Gastrocnemius medialis (tissue), 4 donors: ENCODE measurements around the gene NSUN2.

Experiments
- POLR2A ChIP-seq, 2 donors: fragments of 450-650 bp; IDR thresholded peaks; one replicate each; pipeline ENCODE4 v1.6.1; 2017; ENCODE audit warnings: antibody characterized with exemption in 2 of 2, mild to moderate bottlenecking in 2 of 2, moderate library complexity in 2 of 2
- TF ChIP-seq, protein P1 (sequence below), 5 experiments: fragments of 450-650 bp in 3 of 5; fragments of 200-600 bp in 2 of 5; sonication (generic) in 2 of 5; IDR thresholded peaks in 4 of 5; conservative IDR thresholded peaks in 1 of 5; 1 replicate in 4 of 5; 2 replicates in 1 of 5; pipeline ENCODE4 v1.5.1; 2016 to 2019; ENCODE audit warnings: antibody characterized with exemption in 5 of 5, mild to moderate bottlenecking in 3 of 5, moderate library complexity in 3 of 5

DNA sequence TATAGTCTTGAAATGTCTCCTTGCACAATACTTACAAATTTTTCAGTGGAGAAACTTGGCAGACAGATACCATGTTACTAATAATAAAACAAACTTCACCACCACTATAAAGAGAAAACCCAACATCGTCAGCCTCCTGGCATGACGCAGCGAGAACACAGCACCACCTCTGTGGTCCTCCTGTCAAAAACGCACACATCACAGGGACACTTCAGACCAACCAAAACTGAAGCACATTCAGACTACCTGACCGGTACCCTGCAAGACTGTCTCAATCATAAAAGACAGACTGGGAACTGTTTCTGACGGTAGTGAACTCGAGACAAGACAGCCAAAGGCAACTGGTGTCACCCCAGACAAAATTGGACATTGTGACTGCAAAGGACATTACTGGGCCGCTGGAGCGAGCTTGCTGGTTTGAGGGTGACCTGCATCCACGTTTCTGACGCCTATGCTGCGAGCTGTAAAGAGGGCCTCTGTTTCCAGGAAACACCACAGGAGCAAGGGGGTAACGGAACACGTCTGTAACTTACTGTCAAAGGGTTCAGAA, 34.4 kb downstream of the NSUN2 start:
- no peak for TF ChIP-seq POLR2A (IDR thresholded peaks at IDR 0.05)
- TF ChIP-seq, protein P1, sequence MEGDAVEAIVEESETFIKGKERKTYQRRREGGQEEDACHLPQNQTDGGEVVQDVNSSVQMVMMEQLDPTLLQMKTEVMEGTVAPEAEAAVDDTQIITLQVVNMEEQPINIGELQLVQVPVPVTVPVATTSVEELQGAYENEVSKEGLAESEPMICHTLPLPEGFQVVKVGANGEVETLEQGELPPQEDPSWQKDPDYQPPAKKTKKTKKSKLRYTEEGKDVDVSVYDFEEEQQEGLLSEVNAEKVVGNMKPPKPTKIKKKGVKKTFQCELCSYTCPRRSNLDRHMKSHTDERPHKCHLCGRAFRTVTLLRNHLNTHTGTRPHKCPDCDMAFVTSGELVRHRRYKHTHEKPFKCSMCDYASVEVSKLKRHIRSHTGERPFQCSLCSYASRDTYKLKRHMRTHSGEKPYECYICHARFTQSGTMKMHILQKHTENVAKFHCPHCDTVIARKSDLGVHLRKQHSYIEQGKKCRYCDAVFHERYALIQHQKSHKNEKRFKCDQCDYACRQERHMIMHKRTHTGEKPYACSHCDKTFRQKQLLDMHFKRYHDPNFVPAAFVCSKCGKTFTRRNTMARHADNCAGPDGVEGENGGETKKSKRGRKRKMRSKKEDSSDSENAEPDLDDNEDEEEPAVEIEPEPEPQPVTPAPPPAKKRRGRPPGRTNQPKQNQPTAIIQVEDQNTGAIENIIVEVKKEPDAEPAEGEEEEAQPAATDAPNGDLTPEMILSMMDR (IDR thresholded peaks at IDR 0.05 in 4 of 5, conservative IDR thresholded peaks at IDR 0.05 in 1 of 5) = no peak
